ENCODE data around the gene HHAT. TPM values are rescaled to one million over a fixed set of nuclear protein-coding genes. Genes with fewer than 3 reads are reported as not detected.

The HHAT gene
- total RNA-seq, 2 experiments from 2014 or later = 0.82 to 0.84 TPM

DNA sequence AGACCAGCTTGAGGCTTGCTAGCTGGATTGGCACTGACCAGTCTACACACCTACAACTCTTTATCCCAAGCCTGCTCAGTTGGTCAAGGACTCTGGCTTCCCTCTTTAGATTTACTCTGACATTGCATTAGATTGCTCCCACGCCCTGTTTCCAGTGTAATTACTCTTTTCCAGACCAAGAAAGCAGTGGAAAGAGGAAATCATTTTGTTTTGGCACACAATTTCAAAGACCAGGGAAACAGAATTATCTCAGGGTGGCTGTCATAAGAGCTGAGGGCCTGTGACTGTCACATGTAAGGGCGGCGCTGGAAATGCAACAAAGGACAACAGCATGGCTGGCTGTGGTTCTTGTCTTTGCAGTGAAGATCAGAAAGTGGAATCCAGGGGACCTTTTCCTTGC, 302.7 kb downstream of the HHAT start:
- Mint-ChIP-seq H3K9me3 (ENCODE audit: low read depth) (no peaks in the 10 kb centered on the region), H3K27ac (no peak overlapping the region), H3K27me3 (no peaks in the 10 kb centered on the region), H3K4me1 (no peaks in the 10 kb centered on the region), H3K36me3 (ENCODE audit: low read depth) (no peaks in the 10 kb centered on the region), H3K4me3 (no peak overlapping the region)
- ATAC-seq = no peak
- intact Hi-C loops (cut with DNase I, micrococcal nuclease) = no loop called here
- POLR2A ChIA-PET = no interaction called here
- no peak for DNase-seq
- CTCF ChIA-PET = no interaction called here

DNA sequence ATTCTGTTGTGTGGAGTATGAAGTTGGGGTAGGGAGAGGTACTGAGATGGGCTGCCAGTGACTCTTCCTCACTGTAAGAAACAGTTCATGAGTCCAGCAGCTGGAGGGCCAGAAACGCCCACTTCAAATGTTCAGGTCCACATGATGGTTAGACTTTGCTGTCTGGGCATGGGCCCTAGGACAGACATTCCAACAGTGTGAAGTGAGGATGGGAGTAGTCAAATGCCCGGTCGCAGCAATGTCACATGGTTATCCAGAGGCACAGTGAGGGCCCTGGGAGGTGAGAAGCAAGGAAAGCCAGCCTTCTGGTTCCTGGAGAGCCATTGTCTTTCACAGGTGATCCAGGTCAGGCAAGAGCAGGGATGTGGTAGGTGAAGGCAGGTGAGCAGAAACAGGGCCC, 304.4 kb downstream of the HHAT start:
- Mint-ChIP-seq H3K27ac (no peak overlapping the region), H3K9me3 (ENCODE audit: low read depth) (no peaks in the 10 kb centered on the region), H3K4me1 (no peaks in the 10 kb centered on the region), H3K36me3 (ENCODE audit: low read depth) (no peaks in the 10 kb centered on the region), H3K4me3 (no peak overlapping the region), H3K27me3 (no peaks in the 10 kb centered on the region)
- ChIA-PET CTCF (no interaction called here), POLR2A (no interaction called here)
- no peak for DNase-seq
- ATAC-seq = no peak
- intact Hi-C loops (cut with DNase I, micrococcal nuclease) = no loop called here

DNA sequence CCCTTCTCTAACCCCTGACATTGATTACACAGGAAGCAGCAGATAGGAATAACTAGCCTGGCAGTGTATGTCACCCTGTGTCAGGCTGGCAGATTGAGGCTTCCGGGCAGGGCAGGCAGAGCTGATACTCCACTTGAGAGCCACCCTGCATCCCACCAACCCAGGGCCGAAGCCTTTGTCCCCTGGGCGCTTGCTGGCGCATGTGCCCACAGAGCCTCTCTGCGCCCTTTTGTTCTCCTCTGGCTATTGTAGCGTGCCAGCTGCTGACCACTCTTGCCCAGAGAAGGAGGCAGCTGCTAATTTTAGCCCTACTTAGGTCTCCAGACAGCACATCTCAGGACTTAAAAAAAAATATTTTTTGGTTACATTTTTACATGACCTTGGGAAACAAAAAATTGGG, 304.9 kb downstream of the HHAT start:
- no peaks in the 10 kb centered on the region for H3K27me3 Mint-ChIP-seq
- intact Hi-C loops (cut with DNase I, micrococcal nuclease) = no loop called here
- ATAC-seq = no peak
- POLR2A ChIA-PET = no interaction called here
- no peaks in the 10 kb centered on the region for H3K4me1 Mint-ChIP-seq
- no peaks in the 10 kb centered on the region for H3K9me3 Mint-ChIP-seq (ENCODE audit: low read depth)
- CTCF ChIA-PET = no interaction called here
- H3K27ac Mint-ChIP-seq = no peak overlapping the region
- DNase-seq = no peak
- no peaks in the 10 kb centered on the region for H3K36me3 Mint-ChIP-seq (ENCODE audit: low read depth)
- H3K4me3 Mint-ChIP-seq = no peak overlapping the region

DNA sequence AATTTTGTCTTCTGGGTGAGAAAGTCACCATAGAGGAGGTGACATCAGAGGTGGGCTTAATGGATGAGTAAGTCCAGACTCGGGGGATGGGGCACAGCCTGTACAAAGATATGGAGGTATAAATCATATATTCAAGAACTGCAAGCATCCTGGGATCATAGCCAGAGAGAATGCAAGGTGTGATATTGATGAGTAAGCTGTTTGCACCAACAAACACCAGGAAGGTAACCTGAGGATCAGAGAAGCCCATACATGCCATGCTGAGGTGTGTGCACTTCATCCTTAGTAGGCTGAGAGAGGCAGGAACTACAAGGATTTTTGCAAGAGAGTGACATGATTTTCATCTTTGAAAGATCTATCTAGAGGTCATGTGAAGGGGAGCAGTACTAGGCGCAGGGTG, 306.4 kb downstream of the HHAT start:
- Mint-ChIP-seq H3K36me3 (ENCODE audit: low read depth) (no peaks in the 10 kb centered on the region), H3K9me3 (ENCODE audit: low read depth) (no peaks in the 10 kb centered on the region), H3K4me3 (no peak overlapping the region), H3K27ac (no peak overlapping the region), H3K4me1 (no peaks in the 10 kb centered on the region), H3K27me3 (no peaks in the 10 kb centered on the region)
- DNase-seq (no peak), ATAC-seq (no peak)
- CTCF ChIA-PET = interaction anchor here (0.6 to 0.9 kb wide), 2 partner anchors 499 to 1360 kb away, joined by 3 to 4 read pairs; partner anchors contain the start of gene KCNH1
- POLR2A ChIA-PET = interaction anchor here (0.6 kb wide), 1 partner anchor 188 kb away, joined by 3 read pairs; no protein-coding TSS in a partner anchor
- intact Hi-C loops (cut with DNase I, micrococcal nuclease) = no loop called here

DNA sequence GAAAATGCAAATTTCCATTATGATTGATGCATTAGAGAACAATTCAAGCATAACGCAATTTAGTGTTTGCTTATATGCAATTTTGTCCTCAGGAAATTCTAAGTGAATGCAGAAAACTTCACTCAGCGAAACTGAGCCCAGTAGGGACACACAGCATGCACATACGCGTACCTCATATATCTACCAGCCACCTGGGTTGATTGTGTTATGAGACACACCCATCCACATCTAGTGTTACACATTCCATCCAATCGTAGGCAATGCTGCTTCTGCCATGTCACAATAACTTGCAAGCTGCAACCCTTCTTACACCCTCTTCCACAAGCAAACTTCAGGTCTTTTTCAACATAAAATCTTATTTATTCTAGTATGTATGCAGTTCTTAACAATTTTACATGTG, 312.9 kb downstream of the HHAT start:
- ATAC-seq (no peak), DNase-seq (no peak)
- no peaks in the 10 kb centered on the region for H3K36me3 Mint-ChIP-seq (ENCODE audit: low read depth)
- H3K4me3 Mint-ChIP-seq = no peak overlapping the region
- no peaks in the 10 kb centered on the region for H3K9me3 Mint-ChIP-seq (ENCODE audit: low read depth)
- H3K4me1 Mint-ChIP-seq = no peaks in the 10 kb centered on the region
- no peak overlapping the region for H3K27ac Mint-ChIP-seq
- ChIA-PET POLR2A (no interaction called here), CTCF (no interaction called here)
- intact Hi-C loops (cut with DNase I, micrococcal nuclease) = no loop called here
- H3K27me3 Mint-ChIP-seq = no peaks in the 10 kb centered on the region

DNA sequence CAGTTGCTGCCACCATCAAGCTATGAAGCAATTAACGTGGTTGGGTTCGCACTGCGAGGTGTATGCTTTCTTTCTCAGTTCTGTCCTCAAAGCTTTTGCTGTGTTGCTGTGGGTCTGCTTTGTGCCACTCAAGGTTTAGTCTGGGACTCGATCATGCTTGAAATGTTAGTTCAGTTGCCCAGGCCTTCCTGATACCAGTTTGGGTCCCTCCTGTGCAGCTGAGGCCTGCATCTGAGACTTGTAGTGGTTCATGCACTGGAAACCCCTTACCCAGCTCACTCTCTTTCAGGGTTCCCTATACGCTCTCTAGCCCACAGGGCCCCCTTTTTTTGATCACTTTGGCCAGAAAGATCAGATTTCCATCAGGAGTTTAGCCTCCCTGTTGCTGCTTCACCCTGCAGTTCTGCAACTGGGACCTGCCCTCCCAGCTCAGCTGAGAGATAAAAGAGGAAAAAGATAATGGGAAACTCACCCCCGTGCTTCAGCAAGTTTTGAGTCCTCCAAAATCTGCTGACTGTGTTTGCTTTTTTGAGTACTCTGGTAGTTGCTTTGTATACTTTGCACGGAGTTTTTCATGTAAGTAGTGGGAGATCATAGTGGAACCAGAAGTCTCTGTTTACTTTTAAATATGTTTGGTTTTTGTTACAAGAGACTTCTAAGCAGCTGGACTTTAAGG, 317.0 kb downstream of the HHAT start:
- no peaks in the 10 kb centered on the region for H3K27me3 Mint-ChIP-seq
- ATAC-seq = no peak
- no peak overlapping the region for H3K4me3 Mint-ChIP-seq
- no peaks in the 10 kb centered on the region for H3K36me3 Mint-ChIP-seq (ENCODE audit: low read depth)
- no peak overlapping the region for H3K27ac Mint-ChIP-seq
- no peaks in the 10 kb centered on the region for H3K9me3 Mint-ChIP-seq (ENCODE audit: low read depth)
- no peaks in the 10 kb centered on the region for H3K4me1 Mint-ChIP-seq
- DNase-seq = no peak
- intact Hi-C loops (cut with DNase I, micrococcal nuclease) = no loop called here
- CTCF ChIA-PET = no interaction called here
- POLR2A ChIA-PET = no interaction called here

DNA sequence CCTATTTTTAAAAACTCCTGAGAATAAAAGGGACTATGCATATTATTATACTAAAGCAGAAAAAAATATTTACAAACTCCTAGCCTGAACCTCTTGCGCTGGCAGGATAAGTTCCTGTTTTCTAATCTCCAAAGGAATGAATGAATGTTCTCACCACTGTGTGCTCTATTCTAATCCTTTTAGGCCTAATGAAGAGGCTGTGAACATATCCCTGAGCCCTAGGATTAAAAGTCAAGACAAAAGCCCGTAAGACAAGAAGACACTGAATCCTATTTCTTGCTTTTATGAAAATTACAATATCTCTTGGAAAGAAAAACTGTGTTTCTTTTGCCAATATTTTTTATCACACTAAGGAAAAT, 317.5 kb downstream of the HHAT start:
- Mint-ChIP-seq H3K4me1 (no peaks in the 10 kb centered on the region), H3K36me3 (ENCODE audit: low read depth) (no peaks in the 10 kb centered on the region), H3K27me3 (no peaks in the 10 kb centered on the region), H3K9me3 (ENCODE audit: low read depth) (no peaks in the 10 kb centered on the region), H3K4me3 (no peak overlapping the region), H3K27ac (no peak overlapping the region)
- ChIA-PET POLR2A (no interaction called here), CTCF (no interaction called here)
- ATAC-seq = no peak
- DNase-seq = no peak
- intact Hi-C loops (cut with DNase I, micrococcal nuclease) = no loop called here

DNA sequence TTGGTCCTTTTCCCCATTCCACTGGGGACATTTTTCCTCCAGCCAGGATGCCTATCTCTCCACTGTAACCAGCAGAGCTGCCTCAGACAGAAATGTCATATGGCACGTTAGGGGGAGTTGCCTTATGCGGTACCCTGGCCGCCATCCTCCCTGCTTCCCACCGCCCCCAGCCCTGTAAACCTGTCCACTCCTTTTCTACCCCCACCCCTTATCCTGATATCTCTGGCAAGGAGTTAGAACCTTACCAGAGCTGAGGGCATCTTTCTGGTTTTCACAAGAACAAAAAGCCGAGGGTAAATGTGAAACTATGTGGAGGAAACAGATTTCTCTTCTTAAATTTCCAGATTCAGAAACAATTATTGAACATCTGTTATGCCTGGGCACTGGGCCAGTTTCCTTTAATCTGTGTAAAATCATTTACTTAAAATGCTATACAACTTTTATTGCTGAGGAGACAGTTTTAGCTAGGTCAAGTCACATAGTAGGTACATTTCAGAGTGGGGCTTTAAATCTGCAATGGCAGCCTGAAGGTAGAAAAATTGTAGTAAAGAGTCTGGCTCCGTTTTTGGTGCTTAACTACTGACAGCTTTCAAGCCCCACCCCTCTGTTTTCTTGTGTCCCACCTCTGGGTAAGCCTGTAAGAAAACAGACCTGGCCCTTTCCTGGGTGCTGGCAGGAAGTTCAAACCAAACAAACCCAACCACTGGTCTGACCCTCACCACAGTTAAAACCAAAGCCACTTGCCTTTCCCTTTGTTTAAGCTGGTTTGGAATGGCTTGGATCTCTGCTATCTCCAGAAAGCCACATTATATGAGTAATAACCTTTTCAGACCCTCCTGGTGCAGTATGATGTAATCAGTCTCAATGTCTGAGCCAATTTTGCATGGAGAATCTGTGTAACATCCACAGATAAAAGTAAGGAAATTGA, 319.0 kb downstream of the HHAT start:
- CTCF ChIA-PET = interaction anchor here (1.0 kb wide), 1 partner anchor 63 kb away, joined by 4 read pairs; no protein-coding TSS in a partner anchor
- Mint-ChIP-seq H3K4me3 (no peak overlapping the region), H3K4me1 (no peaks in the 10 kb centered on the region), H3K36me3 (ENCODE audit: low read depth) (no peaks in the 10 kb centered on the region), H3K9me3 (ENCODE audit: low read depth) (no peaks in the 10 kb centered on the region), H3K27me3 (no peaks in the 10 kb centered on the region), H3K27ac (no peak overlapping the region)
- intact Hi-C loops (cut with DNase I, micrococcal nuclease) = no loop called here
- ATAC-seq = no peak
- POLR2A ChIA-PET = no interaction called here
- no peak for DNase-seq

DNA sequence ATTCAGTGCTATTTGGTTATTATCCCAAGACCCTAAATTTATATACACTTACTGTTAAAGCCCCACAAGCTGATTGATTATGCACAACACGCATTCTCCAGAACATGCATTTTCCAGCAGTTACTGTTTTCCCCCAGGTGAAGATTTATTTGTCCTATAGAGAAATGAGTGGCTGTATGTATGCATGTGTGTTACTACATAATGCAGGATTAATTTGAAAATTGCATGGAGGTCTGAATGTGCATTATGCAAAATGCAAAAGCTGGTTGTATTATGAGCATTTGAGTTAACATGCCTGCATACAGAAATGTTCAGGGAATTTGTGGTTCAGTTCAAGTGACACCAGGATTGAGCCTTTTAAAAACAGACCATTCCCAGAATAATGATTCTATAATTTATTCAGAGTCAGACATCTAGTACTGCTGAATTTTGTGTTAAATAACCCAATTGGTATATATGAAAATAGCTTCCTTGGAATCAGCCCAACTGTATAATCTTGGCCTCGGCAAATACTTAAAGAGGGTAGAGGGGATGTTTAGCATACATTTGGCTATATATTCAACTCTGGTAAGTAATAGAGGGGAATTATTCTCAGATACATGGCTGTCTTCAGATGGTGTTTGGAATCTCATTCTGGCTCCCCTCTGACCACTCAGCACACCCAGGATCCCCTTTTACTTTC, 320.0 kb downstream of the HHAT start:
- intact Hi-C loops (cut with DNase I, micrococcal nuclease) = no loop called here
- H3K36me3 Mint-ChIP-seq (ENCODE audit: low read depth) = no peaks in the 10 kb centered on the region
- H3K27ac Mint-ChIP-seq = no peak overlapping the region
- no peak overlapping the region for H3K4me3 Mint-ChIP-seq
- no peak for ATAC-seq
- no peaks in the 10 kb centered on the region for H3K4me1 Mint-ChIP-seq
- peaks cover under 1% of the 10 kb centered on the region for H3K9me3 Mint-ChIP-seq (ENCODE audit: low read depth)
- ChIA-PET CTCF (interaction anchor here (0.5 kb wide), 1 partner anchor 808 kb away, joined by 3 read pairs; no protein-coding TSS in a partner anchor), POLR2A (no interaction called here)
- no peaks in the 10 kb centered on the region for H3K27me3 Mint-ChIP-seq
- DNase-seq = no peak

DNA sequence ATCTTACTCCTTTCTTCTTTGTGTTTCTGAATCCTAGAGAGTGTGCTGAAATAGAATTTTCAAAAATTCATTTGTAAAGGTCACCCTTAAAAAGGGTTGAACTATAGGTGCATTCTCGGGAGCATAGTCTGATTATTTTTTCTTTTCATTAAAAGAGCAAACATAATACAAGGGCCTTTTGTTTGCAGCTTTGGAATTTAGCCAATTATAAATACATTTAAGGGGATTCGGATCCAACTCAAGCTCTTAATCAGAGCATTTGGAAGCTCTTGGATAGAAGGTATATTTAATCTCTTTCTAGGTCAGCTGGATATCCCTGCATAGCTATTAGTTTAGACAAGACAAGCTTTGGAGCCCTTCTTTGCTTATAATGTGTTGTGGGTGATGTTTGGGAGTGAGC, 321.7 kb downstream of the HHAT start:
- Mint-ChIP-seq H3K9me3 (ENCODE audit: low read depth) (peaks cover 3% of the 10 kb centered on the region), H3K4me1 (no peaks in the 10 kb centered on the region), H3K27me3 (no peaks in the 10 kb centered on the region), H3K4me3 (no peak overlapping the region), H3K36me3 (ENCODE audit: low read depth) (no peaks in the 10 kb centered on the region), H3K27ac (no peak overlapping the region)
- intact Hi-C loops (cut with DNase I, micrococcal nuclease) = no loop called here
- ChIA-PET POLR2A (no interaction called here), CTCF (interaction anchor here (1.2 kb wide), 1 partner anchor 18 kb away, joined by 3 read pairs; no protein-coding TSS in a partner anchor)
- ATAC-seq (no peak), DNase-seq (no peak)

DNA sequence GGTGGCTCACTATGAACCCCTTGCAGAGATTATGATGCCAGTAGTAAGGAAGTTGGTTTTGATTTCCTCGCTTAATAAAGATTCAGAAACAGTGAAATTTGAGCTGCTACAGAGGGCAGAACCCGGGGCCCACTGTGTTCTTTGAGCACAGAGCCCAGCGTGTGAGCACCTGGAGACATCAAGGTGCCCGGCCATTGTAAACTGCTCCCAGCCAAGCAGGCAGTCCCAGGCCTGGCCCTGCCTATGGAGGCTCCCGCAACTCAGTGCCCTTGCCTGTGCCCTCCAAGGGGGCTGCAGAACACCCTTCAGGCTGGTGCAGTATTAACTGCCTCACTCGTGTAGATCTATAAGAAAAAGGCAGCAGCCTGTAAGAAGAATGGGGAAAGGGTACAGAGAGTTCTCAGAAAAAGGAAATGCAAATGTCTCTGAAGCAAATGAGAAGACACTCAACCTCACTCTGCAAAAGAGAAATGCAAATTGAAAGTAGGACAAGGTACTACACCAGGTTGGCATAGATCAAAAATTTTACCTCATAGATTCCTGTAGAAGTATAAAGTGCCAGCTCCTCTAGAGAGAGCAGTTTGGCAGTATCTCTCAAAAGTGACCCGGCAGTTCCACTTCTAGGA, 323.7 kb downstream of the HHAT start:
- Mint-ChIP-seq H3K27ac (no peak overlapping the region), H3K27me3 (no peaks in the 10 kb centered on the region), H3K4me1 (no peaks in the 10 kb centered on the region)

More for the DNA sequence above, 323.7 kb downstream of the HHAT start:
- ATAC-seq (no peak), DNase-seq (no peak)
- H3K4me3 Mint-ChIP-seq = no peak overlapping the region
- intact Hi-C loops (cut with DNase I, micrococcal nuclease) = no loop called here
- no peaks in the 10 kb centered on the region for H3K36me3 Mint-ChIP-seq (ENCODE audit: low read depth)
- ChIA-PET POLR2A (no interaction called here), CTCF (interaction anchor here (0.6 to 0.9 kb wide), 3 partner anchors 10 to 213 kb away, joined by 3 read pairs; no protein-coding TSS in a partner anchor)
- peaks cover 3% of the 10 kb centered on the region for H3K9me3 Mint-ChIP-seq (ENCODE audit: low read depth)

Data from activated CD4-positive, alpha-beta T cell treated with anti-CD3 and anti-CD28 coated beads for 36 hours (primary cell).